Vagina (tissue), 2 donors: ENCODE measurements around the gene CALB2. TPM values are rescaled to one million over a fixed set of nuclear protein-coding genes. Genes with fewer than 3 reads are reported as not detected.
A peak's percentile ranks its signal among the peaks of the same experiment; 100 is the strongest.
"Not testable (repeated sequence)": the region's sequence is repeated elsewhere in the genome, so short reads cannot be mapped to it uniquely, and the experiment has no call there.

Experiments used
- DNase-seq, 2 donors: peaks; one replicate each; pipeline ENCODE4 v3.0.0-alpha.2; 2017; ENCODE audit errors: extremely low spot score in 2 of 2
- H3K27ac ChIP-seq: fragments of 200-600 bp; sonication (generic); one replicate; pipeline ENCODE4 v1.5.1; 2019
- H3K27me3 ChIP-seq: fragments of 200-600 bp; sonication (generic); one replicate; pipeline ENCODE4 v1.5.1; 2019
- H3K36me3 ChIP-seq, 2 donors: fragments of 200-600 bp; sonication (generic); one replicate each; pipeline ENCODE4 v1.5.1; 2017 to 2019
- H3K4me1 ChIP-seq: fragments of 200-600 bp; sonication (generic); one replicate; pipeline ENCODE4 v1.5.1; 2019
- H3K4me3 ChIP-seq, 2 donors: fragments of 200-600 bp; sonication (generic); 1 replicate in 1 of 2; 2 replicates in 1 of 2; pipeline ENCODE4 v1.5.1; 2016 to 2019
- H3K9me3 ChIP-seq: fragments of 200-600 bp; sonication (generic); one replicate; pipeline ENCODE4 v1.5.1; 2019
- CTCF ChIP-seq, 3 experiments: fragments of 450-650 bp in 2 of 3; fragments of 200-600 bp in 1 of 3; sonication (generic) in 1 of 3; IDR thresholded peaks; one replicate each; pipeline ENCODE4 v1.5.1; 2017 to 2019; ENCODE audit warnings: antibody characterized with exemption in 3 of 3, mild to moderate bottlenecking in 2 of 3, moderate library complexity in 2 of 3
- POLR2A ChIP-seq, 2 donors: fragments of 450-650 bp; IDR thresholded peaks; one replicate each; pipeline ENCODE4 v1.6.1; 2017; ENCODE audit warnings: antibody characterized with exemption in 2 of 2, mild to moderate bottlenecking in 2 of 2, moderate library complexity in 2 of 2
- POLR2AphosphoS5 ChIP-seq, 2 donors: sonication (generic); formaldehyde crosslinking; IDR thresholded peaks; one replicate each; pipeline ENCODE4 v1.9.0; 2017; ENCODE audit warnings: antibody characterized with exemption in 2 of 2, mild to moderate bottlenecking in 2 of 2, low read depth in 1 of 2; ENCODE audit not compliant: insufficient read depth in 1 of 2
- intact Hi-C: fragments of 100-400 bp; cut with DNase I; formaldehyde crosslinking; loops from one replicate; pipeline ENCODE4 v1.15.1; 2023
- total RNA-seq: library from RNA; depleted of rRNA; stranded (reverse); fragments of >200 nt; gene quantifications from one replicate; pipeline ENCODE4 v1.2.3, GENCODE V29; 2016

The CALB2 gene, protein sequence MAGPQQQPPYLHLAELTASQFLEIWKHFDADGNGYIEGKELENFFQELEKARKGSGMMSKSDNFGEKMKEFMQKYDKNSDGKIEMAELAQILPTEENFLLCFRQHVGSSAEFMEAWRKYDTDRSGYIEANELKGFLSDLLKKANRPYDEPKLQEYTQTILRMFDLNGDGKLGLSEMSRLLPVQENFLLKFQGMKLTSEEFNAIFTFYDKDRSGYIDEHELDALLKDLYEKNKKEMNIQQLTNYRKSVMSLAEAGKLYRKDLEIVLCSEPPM
- total RNA-seq = 3.9 TPM

DNA sequence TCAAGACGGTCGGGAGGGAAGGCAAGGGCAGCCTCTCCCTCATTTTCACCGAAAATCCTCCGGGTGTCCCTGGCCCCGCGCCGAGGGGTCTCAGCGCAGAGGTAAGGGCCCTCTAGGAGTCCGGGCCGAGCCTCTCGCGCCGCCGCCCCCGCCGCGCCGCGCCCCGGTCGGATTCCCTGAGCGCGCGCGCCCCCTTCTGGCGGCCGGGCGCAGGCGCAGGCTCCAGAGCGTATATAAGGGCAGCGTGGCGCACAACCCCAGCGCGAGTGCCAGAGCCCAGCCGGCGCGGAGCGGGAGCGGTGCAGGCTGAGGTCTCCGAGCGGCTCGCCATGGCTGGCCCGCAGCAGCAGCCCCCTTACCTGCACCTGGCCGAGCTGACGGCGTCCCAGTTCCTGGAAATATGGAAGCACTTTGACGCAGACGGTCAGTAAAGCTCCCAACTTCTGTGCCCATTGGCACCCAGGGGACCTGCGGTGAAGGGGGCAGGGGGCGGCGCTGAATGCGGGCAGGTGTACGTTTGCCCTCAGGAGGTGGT, at the start of gene CALB2:
TSS of gene CALB2 (plus strand) at position 260 of the 535 bp plus-strand sequence. CDS start at position 330, 70 bp downstream.
- Histone ChIP-seq H3K9me3 (no peaks in the 10 kb centered on the region), H3K4me1 (peaks cover 14% of the 10 kb centered on the region), H3K36me3 (no peaks in the 10 kb centered on the region), H3K4me3 (peak within 1 kb of the TSS; percentile 20 to 35), H3K27me3 (no peaks in the 10 kb centered on the region), H3K27ac (no peak within 1 kb of the TSS)
- TF ChIP-seq CTCF (IDR thresholded peaks at IDR 0.05) (peak; percentile 66 to 98 (median 80)), POLR2A (IDR thresholded peaks at IDR 0.05) (no peak), POLR2AphosphoS5 (IDR thresholded peaks at IDR 0.05; ENCODE audit: insufficient read depth in 1 of 2, low read depth in 1 of 2) (no peak)
- no peak for DNase-seq
- intact Hi-C loops = no loop called here

DNA sequence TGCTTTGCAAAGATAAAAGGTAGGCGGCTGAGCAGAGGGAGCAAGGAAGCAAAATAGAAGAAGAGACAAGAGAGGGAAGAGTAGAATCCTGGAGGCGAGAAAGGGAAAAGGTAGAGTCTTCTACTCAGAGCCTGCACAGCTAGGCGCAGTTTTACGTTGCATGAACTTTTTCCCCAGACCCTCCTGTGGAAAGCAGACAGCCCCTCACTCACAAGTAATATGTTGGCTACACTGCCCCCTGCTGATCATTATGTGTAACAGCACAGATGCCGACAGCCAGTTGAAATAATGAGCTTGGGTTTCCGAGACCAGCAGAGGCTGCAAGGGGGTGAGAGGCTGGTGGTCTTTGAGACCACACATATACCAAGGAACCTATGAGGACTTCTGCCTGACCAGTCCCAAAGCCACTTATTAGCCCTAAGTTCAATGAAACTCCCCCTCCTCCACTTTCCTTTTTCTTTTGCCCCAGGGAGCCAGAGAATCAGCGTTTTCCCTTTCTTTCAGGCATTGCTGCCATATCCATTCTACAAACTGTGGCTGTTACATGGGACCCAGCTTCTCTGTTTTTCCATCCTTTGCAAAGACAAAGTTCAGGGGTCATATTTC, 46.9 kb upstream of the CALB2 start:
- Histone ChIP-seq H3K4me1 (no peaks in the 10 kb centered on the region), H3K27ac (no peak overlapping the region), H3K36me3 (no peaks in the 10 kb centered on the region), H3K27me3 (no peaks in the 10 kb centered on the region), H3K4me3 (no peak overlapping the region), H3K9me3 (no peaks in the 10 kb centered on the region)
- DNase-seq = no peak
- no peak for TF ChIP-seq POLR2AphosphoS5 (IDR thresholded peaks at IDR 0.05; ENCODE audit: insufficient read depth in 1 of 2, low read depth in 1 of 2)
- TF ChIP-seq POLR2A (IDR thresholded peaks at IDR 0.05) = no peak
- TF ChIP-seq CTCF (IDR thresholded peaks at IDR 0.05) = peak; percentile 56 to 71 (median 64)
- intact Hi-C loops = no loop called here

DNA sequence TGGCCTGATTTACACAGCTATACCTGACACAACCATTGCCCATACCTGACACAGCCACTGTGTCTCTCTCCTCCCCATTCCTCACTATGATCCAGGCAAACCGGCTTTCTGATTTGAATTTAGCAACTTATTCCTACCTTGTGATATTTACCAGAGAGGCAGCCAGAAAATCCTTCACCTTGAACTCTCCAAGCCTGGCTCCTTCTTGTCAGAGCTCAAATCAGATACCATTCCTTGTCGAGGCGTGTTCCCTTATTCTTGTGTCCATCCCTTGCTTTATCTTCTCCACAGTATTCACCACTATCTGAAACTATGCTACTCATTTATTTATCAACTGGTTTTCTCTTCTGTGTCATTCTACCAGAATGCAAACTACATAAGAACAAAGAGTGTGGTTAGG, 44.9 kb upstream of the CALB2 start:
- intact Hi-C loops, H3K4me1 ChIP-seq, H3K4me3 ChIP-seq, DNase-seq, H3K27ac ChIP-seq, H3K36me3 ChIP-seq, H3K27me3 ChIP-seq, H3K9me3 ChIP-seq: not testable (repeated sequence)

GRCh38 chr16:71315269-71315668, 43.3 kb upstream of the CALB2 start:
- Histone ChIP-seq H3K27ac (no peak overlapping the region), H3K4me3 (no peak overlapping the region), H3K9me3 (no peaks in the 10 kb centered on the region), H3K27me3 (no peaks in the 10 kb centered on the region), H3K36me3 (no peaks in the 10 kb centered on the region), H3K4me1 (no peaks in the 10 kb centered on the region)
- TF ChIP-seq POLR2AphosphoS5 (IDR thresholded peaks at IDR 0.05; ENCODE audit: insufficient read depth in 1 of 2, low read depth in 1 of 2) (no peak), POLR2A (IDR thresholded peaks at IDR 0.05) (no peak), CTCF (IDR thresholded peaks at IDR 0.05) (no peak)
- intact Hi-C loops = no loop called here
- DNase-seq = no peak

- TF ChIP-seq CTCF (IDR thresholded peaks at IDR 0.05) (no peak), POLR2A (IDR thresholded peaks at IDR 0.05) (no peak), POLR2AphosphoS5 (IDR thresholded peaks at IDR 0.05; ENCODE audit: insufficient read depth in 1 of 2, low read depth in 1 of 2) (no peak)
Measured at GRCh38 chr16:71319999-71320398, 38.5 kb upstream of the CALB2 start.

More at GRCh38 chr16:71319999-71320398, 38.5 kb upstream of the CALB2 start:
- Histone ChIP-seq H3K36me3 (no peaks in the 10 kb centered on the region), H3K27me3 (no peaks in the 10 kb centered on the region), H3K4me1 (no peaks in the 10 kb centered on the region), H3K9me3 (no peaks in the 10 kb centered on the region), H3K4me3 (no peak overlapping the region), H3K27ac (no peak overlapping the region)
- intact Hi-C loops = no loop called here
- no peak for DNase-seq
